GM23338 (cell line): ENCODE results near the gene MINK1. TPM values are rescaled to one million over a fixed set of nuclear protein-coding genes. Genes with fewer than 3 reads are reported as not detected.

Experiments
- ATAC-seq: fragments of 200-7000 bp; cut with Tn5 transposase; 3 replicates; pipeline ENCODE4 v1.9.1; 2020
- DNase-seq: peaks from one replicate; pipeline ENCODE4 v3.0.0-alpha.2; 2015; ENCODE audit warnings: low spot score
- H2AFZ ChIP-seq: fragments of 200-600 bp; sonication (generic); 2 replicates; pipeline ENCODE4 v1.8.0; 2016; ENCODE audit warnings: antibody characterized with exemption, mild to moderate bottlenecking, moderate library complexity
- H3F3A ChIP-seq: fragments of 200-600 bp; sonication (generic); replicated peaks from 2 replicates; pipeline ENCODE4 v1.8.0; 2017; ENCODE audit warnings: antibody characterized with exemption, mixed run types, low read depth
- H3K27ac ChIP-seq: fragments of 200-600 bp; sonication (generic); 2 replicates; pipeline ENCODE4 v1.6.1; 2016; ENCODE audit warnings: low read depth
- H3K27me3 ChIP-seq: fragments of 200-600 bp; sonication (generic); 2 replicates; pipeline ENCODE4 v1.8.0; 2016; ENCODE audit warnings: mild to moderate bottlenecking, mixed run types, moderate library complexity; ENCODE audit not compliant: insufficient read depth
- H3K36me3 ChIP-seq: fragments of 200-600 bp; sonication (generic); 2 replicates; pipeline ENCODE4 v1.8.0; 2016; ENCODE audit warnings: mild to moderate bottlenecking; ENCODE audit not compliant: insufficient read depth
- H3K4me1 ChIP-seq: fragments of 200-600 bp; sonication (generic); 2 replicates; pipeline ENCODE4 v1.8.0; 2016; ENCODE audit warnings: mild to moderate bottlenecking, moderate library complexity; ENCODE audit not compliant: insufficient read depth
- H3K4me2 ChIP-seq: fragments of 200-600 bp; sonication (generic); 2 replicates; pipeline ENCODE4 v1.7.1; 2017; ENCODE audit warnings: mixed run types
- H3K4me3 ChIP-seq: fragments of 200-600 bp; sonication (generic); 2 replicates; pipeline ENCODE4 v1.6.1; 2016; ENCODE audit warnings: mixed run types
- H3K79me2 ChIP-seq: fragments of 200-600 bp; sonication (generic); replicated peaks from 2 replicates; pipeline ENCODE4 v1.8.0; 2017; ENCODE audit warnings: mild to moderate bottlenecking; ENCODE audit not compliant: insufficient read depth
- H3K9me2 ChIP-seq: fragments of 200-600 bp; sonication (generic); 2 replicates; pipeline ENCODE4 v1.8.0; 2017; ENCODE audit not compliant: insufficient read depth
- H4K20me1 ChIP-seq: fragments of 200-600 bp; sonication (generic); replicated peaks from 2 replicates; pipeline ENCODE4 v1.8.0; 2017; ENCODE audit warnings: mild to moderate bottlenecking; ENCODE audit not compliant: insufficient read depth
- H3K27ac Mint-ChIP-seq: 2 replicates; pipeline ENCODE4 v1.8.0; 2020; ENCODE audit warnings: inconsistent platforms, mild to moderate bottlenecking, moderate library complexity, mixed read lengths
- H3K27me3 Mint-ChIP-seq: 3 replicates; pipeline ENCODE4 v1.8.0; 2022; ENCODE audit warnings: low read depth, mild to moderate bottlenecking, moderate library complexity, mixed read lengths, inconsistent platforms; ENCODE audit not compliant: insufficient read depth, poor library complexity
- H3K36me3 Mint-ChIP-seq: 3 replicates; pipeline ENCODE4 v1.8.0; 2021; ENCODE audit warnings: low read depth, mild to moderate bottlenecking, inconsistent platforms, moderate library complexity, mixed read lengths
- H3K4me1 Mint-ChIP-seq: 3 replicates; pipeline ENCODE4 v1.8.0; 2020; ENCODE audit warnings: mild to moderate bottlenecking, inconsistent platforms, mixed read lengths
- H3K4me3 Mint-ChIP-seq: 3 replicates; pipeline ENCODE4 v1.8.0; 2021; ENCODE audit warnings: moderate library complexity, mild to moderate bottlenecking, inconsistent platforms, mixed read lengths
- H3K9me3 Mint-ChIP-seq: 3 replicates; pipeline ENCODE4 v1.8.0; 2020; ENCODE audit warnings: moderate library complexity, mild to moderate bottlenecking, inconsistent platforms, mixed read lengths
- ETS1 ChIP-seq: IDR thresholded peaks from 2 replicates; pipeline ENCODE4 v1.6.1; 2016; ENCODE audit warnings: antibody characterized with exemption
- EZH2 ChIP-seq: fragments of 200-600 bp; sonication (generic); IDR thresholded peaks from one replicate; pipeline ENCODE4 v1.8.0; 2017; ENCODE audit warnings: antibody characterized with exemption, mild to moderate bottlenecking, low read depth; ENCODE audit not compliant: unreplicated experiment
- EZH2phosphoT487 ChIP-seq: fragments of 200-600 bp; sonication (generic); IDR thresholded peaks from one replicate; pipeline ENCODE4 v1.8.1; 2018; ENCODE audit warnings: antibody characterized with exemption; ENCODE audit not compliant: unreplicated experiment
- JUNB ChIP-seq: IDR thresholded peaks from one replicate; pipeline ENCODE4 v1.6.1; 2016; ENCODE audit warnings: antibody characterized with exemption; ENCODE audit not compliant: unreplicated experiment
- NANOG ChIP-seq: IDR thresholded peaks from 2 replicates; pipeline ENCODE4 v1.6.1; 2016; ENCODE audit warnings: antibody characterized with exemption, borderline replicate concordance
- POLR2AphosphoS5 ChIP-seq: IDR thresholded peaks from 2 replicates; pipeline ENCODE4 v1.6.1; 2016; ENCODE audit warnings: antibody characterized with exemption, low read depth
- REST ChIP-seq: IDR thresholded peaks from one replicate; pipeline ENCODE4 v1.6.1; 2018; ENCODE audit warnings: antibody characterized with exemption; ENCODE audit not compliant: unreplicated experiment
- STAT1 ChIP-seq: IDR thresholded peaks from one replicate; pipeline ENCODE4 v1.6.1; 2016; ENCODE audit warnings: antibody characterized with exemption; ENCODE audit not compliant: unreplicated experiment
- ZNF114 ChIP-seq: fragments of 250-450 bp; sonication (Bioruptor Pico); IDR thresholded peaks from 2 replicates; pipeline ENCODE4 v1.5.0; 2020; ENCODE audit warnings: mild to moderate bottlenecking, moderate library complexity
- ZNF331 ChIP-seq: fragments of 250-450 bp; sonication (Bioruptor Pico); IDR thresholded peaks from 2 replicates; pipeline ENCODE4 v1.5.0; 2020; ENCODE audit warnings: low read depth, mild to moderate bottlenecking, moderate library complexity
- ZNF462 ChIP-seq: fragments of 250-450 bp; sonication (Bioruptor Pico); IDR thresholded peaks from 2 replicates; pipeline ENCODE4 v1.5.0; 2020; ENCODE audit warnings: mild to moderate bottlenecking, moderate library complexity
- polyA plus RNA-seq: library from polyadenylated mRNA; unstranded; fragments of >200 nt; fragmentation: Nextera tagmentation; extraction: Ambion mirVana; gene quantifications from 2 replicates; pipeline ENCODE4 v1.2.1, GENCODE V29; 2016
- total RNA-seq: library from RNA; depleted of rRNA; stranded (reverse); fragments of >200 nt; shearing (Covaris generic); gene quantifications from 2 replicates; pipeline ENCODE4 v1.2.3, GENCODE V29; 2014

Gene MINK1
- total and polyA plus RNA-seq, 2 experiments from 2014 or later: 17.3 to 54.9 TPM

- TF ChIP-seq ZNF462 (no peak), ZNF331 (no peak), EZH2phosphoT487 (no peak)
Observed at GRCh38 chr17:4840893-4841242, 7.7 kb downstream of the MINK1 start (continued).

- Histone ChIP-seq H3K27me3 (no peaks in the 10 kb centered on the region), H3F3A (no peaks in the 10 kb centered on the region), H3K4me1 (peaks cover 8% of the 10 kb centered on the region; the same call in 1 of the 2 replicates), H3K4me2 (no peak overlapping the region), H3K9me2 (no peaks in the 10 kb centered on the region), H3K27ac (no peak overlapping the region), H3K36me3 (no peaks in the 10 kb centered on the region), H4K20me1 (peaks cover 19% of the 10 kb centered on the region), H2AFZ (no peak overlapping the region), H3K79me2 (peaks cover 82% of the 10 kb centered on the region), H3K4me3 (no peak overlapping the region)
- Mint-ChIP-seq H3K4me1 (peaks cover 30% of the 10 kb centered on the region), H3K36me3 (no peaks in the 10 kb centered on the region; the same call in 2 of the 3 replicates), H3K27ac (no peak overlapping the region), H3K27me3 (peaks cover 5% of the 10 kb centered on the region), H3K9me3 (no peaks in the 10 kb centered on the region), H3K4me3 (no peak overlapping the region)
- DNase-seq (no peak), ATAC-seq (no peak)
- TF ChIP-seq JUNB (no peak), ZNF114 (CRISPR knock-in tag) (no peak), EZH2 (no peak), POLR2AphosphoS5 (no peak), STAT1 (no peak), REST (no peak), EZH2phosphoT487 (no peak), NANOG (no peak), ETS1 (no peak), ZNF331 (no peak)
Observed at GRCh38 chr17:4842376-4842775, 9.2 kb downstream of the MINK1 start.
